Renal pelvis (tissue), 4 donors: ENCODE data around the gene SIAH1. TPM values are rescaled to one million over a fixed set of nuclear protein-coding genes. Genes with fewer than 3 reads are reported as not detected.
"Not testable (repeated sequence)": the region's sequence is repeated elsewhere in the genome, so short reads cannot be mapped to it uniquely, and the experiment has no call there.

Source experiments
- DNase-seq: peaks from one replicate; pipeline ENCODE4 v3.0.0-alpha.2; 2013
- polyA plus RNA-seq, 3 donors: library from polyadenylated mRNA; unstranded; fragments of 120-200 nt; gene quantifications; one replicate each; pipeline ENCODE4 v1.2.1, GENCODE V29; 2013; ENCODE audit not compliant: insufficient read length in 3 of 3

SIAH1 gene
- polyA plus RNA-seq, 3 donors = 48.0 to 48.8 (median 48.4) TPM

DNA sequence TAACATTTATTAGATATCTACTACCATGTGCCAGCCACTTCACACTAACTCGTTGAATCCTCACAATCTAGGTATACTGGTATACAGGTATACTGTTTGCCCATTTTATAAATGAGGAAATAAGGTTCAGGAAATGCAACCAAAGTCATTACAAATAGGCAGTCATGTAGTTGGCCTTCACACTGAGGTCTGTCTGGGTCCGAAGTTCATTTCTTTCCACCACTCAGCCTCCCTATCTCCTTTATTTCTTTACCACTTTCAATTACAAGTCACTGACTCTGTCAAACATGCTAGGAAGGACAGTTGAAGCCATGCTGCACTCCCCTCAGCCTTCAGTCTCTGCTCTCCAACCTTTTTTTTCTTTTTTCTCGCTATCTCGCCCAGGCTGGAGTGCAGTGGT, 20.7 kb upstream of the SIAH1 start:
- DNase-seq = no peak

DNA sequence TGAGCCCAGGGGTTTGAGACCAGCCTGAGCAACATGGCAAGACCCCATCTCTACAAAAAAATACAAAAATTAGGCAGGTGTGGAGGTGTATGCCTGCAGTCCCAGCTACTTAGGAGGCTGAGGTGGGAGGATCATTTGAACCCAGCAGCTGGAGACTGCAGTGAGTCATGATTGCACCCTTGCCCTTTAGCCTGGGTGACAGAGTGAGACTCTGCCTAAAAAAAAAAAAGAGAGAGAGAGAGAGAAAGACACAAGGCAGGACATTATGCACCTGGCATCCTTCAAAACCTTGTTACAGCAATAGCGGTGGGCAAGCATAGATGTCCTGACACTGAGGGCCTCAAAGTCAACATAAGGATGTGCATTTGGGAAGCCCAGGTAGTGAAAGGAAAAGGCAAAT, 19.9 kb upstream of the SIAH1 start:
- DNase-seq = no peak

DNA sequence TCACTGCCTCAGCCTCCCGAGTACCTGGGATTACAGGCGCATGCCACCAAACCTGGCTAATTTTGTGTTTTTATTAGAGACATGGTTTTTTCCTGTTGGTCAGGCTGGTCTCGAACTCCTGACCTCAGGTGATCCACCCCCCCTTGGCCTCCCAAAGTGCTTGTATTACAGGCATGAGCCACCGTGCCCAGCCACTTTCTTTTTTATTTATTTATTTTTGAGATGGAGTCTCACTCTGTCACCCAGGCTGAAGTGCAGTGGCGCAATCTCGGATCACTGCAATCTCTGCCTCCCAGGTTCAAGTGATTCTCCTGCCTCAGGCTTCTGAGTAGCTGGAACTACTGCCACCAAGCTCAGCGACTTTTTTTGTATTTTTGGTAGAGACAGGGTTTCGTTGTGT, 17.3 kb upstream of the SIAH1 start:
- DNase-seq = not testable (repeated sequence)

DNA sequence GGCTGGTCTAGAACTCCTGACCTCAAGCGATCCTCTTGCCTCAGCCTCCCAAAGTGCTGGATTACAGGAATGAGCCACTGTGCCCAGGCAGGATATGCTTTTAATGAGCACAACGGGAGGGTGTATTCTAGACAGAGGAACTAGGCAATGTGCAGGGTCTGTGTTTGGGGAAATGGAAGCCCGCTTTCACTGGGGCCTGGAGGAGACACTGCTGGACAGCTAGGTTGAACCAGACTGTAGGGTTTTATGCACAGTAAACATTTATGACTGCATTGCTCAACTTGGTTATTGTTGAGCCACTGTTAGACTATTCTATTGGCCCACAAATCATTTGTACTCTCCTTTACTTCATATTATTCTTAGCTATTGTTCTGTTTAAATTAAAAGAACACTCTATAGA, 10.2 kb upstream of the SIAH1 start:
- no peak for DNase-seq

DNA sequence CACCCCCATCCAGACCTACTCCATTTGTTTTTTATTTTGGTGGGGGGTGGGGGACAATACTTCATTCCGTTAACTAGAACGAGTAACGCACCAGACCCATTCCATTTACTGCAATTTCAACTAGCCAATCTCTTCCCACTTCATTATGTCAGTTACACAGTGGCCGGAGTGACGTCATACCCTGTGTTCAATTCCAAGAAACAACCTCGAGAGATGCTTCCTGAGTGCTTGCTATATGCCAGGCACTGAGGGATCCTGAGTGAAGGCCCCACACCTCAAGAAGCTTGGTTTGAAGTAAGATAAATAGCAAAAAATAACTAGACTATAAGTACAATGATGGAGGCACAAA, 9.1 kb upstream of the SIAH1 start:
- DNase-seq = no peak

DNA sequence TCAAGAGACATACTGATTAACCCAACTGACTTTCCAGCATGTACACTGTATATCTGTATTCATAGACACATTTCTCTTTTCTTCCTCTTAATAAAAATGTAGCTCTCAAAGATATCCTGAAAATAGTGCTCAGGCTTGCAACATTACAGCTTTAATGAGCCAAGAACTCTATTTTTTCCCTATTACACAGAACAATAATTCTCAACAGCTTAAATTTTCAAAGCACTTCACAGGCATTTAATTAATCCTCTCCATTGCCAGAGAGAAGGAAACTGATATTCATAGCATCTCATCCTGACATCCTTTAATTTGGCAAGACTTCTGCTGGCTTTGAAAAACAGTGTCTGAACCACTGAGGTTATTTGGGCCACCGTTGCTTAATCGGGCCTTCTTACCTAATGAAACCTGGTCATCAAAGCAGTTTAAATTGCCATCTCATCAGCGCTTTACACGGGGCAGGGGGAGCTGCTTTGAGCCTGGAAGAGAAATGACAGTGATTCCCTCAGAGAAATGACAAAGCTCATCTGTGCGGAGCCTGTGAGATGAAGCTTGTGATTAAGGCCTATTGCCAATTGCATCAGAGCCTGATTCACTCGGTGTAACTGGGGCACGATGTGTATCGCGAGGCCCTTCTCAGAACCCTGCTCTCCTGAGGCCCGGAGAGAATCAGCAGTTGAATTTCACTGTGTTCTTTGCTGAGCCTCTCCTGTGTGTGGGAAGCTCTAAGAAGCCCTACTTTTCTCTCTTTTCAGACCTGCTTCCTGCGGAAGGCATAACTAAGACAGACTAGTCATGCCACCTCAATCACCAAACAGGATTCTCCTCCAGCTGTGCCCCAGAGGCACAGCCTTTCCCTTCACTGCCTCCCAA, 8.5 kb upstream of the SIAH1 start:
- DNase-seq = no peak

DNA sequence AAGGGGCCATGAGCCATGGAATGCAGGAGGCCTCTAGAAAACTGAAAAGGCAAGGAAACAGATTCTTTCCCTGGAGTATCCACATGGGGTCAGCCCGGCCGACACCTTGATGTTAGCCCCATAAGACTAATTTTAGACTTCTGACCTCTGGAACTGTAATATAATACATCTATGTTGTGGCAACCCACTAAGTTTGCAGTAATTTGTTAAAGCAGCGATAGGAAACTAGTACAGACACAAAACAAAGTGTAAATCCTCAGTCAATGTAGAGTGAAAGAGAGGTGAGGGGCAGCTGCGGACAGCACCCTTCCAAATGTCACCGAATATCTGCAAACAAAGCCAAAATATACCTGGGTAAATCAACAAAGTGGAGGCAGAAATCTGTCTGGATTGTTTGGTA, 7.2 kb upstream of the SIAH1 start:
- DNase-seq = no peak

DNA sequence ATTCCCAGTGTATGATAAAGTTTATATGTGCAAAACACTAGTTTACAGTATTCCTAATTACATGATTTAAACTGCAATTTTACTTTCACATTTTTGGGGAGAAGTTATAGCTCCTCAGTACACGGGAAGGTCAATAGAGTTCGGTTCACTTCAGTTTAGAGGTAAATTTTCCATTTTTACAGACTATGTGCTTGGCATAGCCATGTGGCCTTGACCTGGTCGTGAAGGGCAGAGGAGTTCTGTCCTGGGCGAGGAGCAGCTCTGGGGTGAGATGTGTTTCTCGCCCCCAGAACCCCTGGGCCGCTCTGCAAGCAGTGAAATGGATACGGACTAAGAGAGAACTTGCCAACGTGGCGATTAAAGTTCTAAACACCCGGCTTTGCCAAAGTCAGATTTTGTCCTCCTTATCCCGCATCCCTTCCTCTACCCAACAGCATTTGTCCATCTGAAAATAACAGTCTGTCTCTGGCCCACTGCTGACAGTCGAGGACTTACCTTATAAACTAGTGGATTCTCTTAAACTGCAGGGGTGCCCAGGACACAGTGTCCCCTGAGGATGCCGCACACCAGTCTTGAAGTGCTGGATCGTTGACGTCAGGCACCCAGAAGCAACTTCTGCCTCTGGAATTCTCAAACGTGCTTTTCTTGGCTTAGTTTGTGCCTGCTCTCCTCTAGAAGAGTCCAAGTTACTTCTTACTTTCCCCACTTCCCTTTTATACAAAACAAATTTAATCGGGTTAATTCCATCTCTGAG, 1.5 kb upstream of the SIAH1 start:
- no peak for DNase-seq

DNA sequence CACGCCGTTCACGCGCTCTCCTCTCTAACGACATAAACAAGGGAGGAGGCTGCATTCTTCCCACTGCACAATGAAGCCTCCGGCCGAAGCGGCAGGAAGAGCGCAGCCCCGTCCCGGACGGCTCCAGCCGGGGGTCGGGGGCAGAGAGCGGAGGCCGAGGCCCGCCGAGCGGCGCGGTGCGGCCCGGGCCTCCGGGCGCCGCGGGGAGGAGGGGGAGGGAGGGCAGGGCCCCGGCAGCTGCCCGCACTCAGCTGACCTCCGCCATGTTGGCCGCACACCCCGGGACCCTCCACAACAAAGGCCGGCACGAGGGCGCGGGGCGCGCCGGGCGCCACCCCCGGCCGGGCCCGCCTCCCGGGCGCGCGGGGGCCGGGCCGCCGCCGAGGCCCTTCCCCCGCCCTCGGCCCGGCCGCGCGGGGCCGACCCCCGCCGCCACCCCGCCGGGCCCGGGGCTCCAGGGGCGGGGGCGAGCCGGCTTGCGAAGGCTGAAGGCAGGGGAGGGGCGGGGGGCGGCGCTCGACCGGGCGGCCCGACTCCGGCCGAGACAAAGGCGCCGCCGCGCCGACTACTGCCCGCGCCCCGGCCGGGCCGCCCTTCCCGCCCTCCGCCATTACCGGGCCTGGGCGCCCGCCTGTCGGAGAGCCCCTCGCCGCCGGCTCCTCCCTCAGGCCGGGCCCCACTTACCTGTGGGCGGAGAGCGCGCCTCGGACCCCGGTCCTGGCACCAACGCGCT, 527 bp downstream of the SIAH1 start:
- DNase-seq = peak; percentile 54

DNA sequence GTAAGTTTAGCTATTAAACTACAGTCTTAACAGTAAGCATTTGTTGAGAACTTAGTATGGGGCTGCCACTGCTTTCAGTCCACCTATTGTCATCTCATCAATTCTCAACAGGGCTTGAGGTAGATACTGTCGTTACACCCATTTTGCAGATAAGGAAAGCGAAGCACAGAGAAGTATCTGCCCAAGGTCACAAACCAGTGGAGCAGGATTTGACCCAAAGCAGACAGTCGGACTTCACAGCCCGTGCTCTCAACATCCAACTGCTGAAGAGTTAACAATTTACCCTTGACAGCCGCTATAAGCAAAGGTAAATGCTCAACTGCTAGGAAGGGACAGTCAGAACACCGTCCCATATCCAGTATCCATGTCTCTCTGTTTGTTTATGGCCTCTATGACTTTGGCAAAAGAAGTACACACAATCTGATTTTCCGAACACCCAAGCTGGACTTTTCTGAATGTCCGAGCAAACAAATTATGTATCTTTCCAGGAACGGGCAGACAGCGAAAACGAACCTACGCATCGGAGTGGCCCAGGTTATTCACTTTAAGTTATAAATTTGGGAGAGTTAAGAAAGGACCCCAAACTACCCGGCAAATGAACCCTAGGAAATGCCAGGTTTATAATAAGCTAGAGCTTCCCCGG, 1.2 kb downstream of the SIAH1 start:
- peak; percentile 47 for DNase-seq

DNA sequence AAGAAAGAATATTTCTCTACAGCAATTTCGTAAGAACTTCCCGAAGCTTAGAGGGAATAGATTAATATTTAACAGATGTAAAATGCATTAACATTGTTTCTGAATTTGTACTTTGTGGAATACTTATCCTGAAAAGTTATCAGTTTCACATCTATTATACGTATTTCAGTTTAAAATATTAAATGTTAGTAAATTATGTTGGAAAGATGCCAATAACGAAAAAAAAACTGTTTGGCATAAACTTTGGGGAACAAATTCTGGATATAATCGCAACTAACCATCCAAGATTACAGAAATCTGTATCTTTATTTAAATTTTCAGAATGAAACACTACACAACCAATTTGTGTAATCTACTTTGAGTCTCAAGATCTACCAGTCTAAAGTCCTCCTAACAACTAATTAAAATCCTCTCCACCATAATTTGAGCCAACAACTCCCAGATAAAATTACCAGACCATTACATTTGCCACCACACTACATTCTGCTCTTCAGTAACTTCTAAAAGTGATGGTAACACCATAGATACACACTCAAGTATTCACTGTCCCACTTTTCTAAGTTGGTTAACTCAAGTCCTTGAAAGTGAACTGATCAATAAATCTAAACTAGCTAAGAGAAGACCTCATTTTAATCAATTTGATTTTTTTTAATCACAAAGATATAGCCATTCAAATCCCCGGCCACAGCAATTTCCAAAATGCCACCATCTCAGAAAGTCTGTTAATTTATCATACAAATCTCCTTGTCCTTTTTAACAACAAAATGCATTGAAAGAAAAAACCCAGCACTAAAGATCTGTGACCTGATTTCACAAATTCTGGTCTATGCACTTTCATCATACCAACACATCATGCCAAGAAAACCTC, 2.0 kb downstream of the SIAH1 start:
- no peak for DNase-seq

DNA sequence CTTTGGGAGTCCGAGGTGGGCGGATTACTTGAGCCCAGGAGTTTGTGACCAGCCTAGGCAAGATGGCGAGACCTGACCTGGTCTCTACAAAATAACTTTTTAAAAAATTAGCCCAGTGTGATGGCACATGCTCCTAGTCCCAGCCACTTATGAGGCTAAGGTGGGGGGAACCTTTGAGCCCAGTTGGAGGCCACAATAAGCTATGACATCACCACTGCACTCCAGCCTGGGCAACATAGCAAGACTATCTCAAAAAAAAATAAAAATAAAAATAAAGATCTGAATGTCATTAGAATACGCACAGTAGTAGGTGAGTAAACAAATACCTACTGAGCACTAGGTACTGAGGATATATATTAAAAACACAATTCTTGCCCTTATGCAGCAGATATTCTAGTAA, 3.1 kb downstream of the SIAH1 start:
- no peak for DNase-seq

DNA sequence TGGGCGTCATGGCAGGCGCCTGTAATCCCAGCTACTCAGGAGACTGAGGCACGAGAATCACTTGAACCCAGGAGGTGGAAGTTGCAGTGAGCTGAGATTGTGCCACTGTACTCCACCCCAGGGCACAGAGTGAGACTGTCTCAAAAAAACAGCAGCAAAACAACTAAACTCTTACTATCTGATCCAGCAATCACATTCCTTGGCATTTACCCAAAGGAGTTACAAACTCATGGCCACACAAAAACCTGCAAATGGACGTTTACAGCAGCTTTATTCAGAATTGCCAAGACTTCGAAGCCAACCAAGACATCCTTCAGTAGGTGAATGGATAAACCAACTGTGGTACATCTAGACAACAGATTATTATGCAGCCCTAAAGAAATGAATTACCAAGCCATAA, 4.0 kb downstream of the SIAH1 start:
- DNase-seq = no peak

DNA sequence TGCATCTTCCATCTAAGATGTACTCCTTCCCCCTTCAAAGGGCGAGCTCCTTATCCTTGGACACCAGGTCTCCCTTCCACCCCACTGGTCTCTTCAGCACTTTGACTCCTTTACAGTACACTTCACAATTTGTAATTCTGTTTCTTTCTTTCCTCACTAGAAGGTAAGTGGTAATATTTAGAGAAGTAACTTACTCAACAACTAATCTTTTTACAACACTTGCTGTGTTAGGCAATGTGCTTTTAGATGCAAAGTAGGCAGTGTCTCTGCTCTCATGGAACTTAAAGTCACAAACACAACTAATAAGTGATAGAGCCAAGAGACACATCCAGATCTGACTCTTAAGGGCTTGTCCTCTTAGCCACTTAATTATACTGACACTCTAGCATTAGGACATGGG, 6.4 kb downstream of the SIAH1 start:
- no peak for DNase-seq

DNA sequence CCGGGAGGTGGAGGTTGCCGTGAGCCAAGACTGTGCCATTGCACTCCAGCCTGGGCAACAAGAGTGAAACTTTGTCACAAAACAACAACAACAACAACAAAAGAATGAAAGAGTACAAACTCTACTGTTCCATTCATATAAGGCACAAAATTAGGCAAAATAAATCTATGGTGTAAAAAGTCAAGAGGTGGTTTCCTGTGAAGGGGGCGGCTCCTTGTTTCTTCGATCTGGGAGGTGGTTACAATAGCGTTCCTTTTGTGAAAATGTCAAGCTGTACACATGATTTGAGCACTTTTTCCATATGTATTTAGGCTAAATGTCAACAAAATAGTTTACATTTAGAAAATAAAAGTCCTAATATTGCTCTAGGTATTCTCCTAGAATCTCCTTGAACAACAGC, 6.9 kb downstream of the SIAH1 start:
- no peak for DNase-seq

DNA sequence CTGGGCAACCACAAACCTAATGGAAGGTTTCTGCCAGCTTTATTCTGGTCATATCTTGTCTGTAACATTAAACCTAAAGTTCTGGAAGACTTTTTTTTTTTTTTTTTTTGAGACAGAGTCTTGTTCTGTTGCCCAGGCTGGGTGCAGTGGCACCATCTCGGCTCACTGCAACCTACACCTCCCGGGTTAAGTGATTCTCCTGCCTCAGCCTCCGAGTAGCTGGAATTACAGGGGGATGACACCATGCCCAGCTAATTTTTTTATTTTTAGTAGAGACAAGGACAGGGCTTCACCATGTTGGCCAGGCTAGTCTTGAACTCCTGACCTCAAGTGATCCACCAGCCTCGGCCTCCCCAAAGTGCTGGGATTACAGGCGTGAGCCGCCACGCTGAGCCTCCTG, 7.9 kb downstream of the SIAH1 start:
- not testable (repeated sequence) for DNase-seq

DNA sequence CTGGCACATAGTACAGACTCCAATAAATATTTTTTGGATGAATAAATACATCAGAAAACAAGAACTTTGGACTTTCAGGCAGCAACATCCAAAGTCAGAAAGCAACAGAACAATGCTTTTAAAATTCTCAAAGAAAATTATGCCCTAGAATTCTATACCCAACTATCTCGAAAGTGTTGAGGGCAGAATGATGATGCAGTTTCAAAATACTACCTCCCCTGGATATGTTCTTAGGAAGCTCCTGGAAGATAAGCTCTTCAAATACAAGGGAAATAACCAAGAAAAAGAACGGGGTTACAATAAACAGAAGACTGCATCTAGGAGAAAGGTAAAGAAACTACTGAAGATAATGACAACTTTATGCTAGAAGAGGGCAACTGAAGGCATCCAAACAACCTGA, 11.0 kb downstream of the SIAH1 start:
- no peak for DNase-seq

DNA sequence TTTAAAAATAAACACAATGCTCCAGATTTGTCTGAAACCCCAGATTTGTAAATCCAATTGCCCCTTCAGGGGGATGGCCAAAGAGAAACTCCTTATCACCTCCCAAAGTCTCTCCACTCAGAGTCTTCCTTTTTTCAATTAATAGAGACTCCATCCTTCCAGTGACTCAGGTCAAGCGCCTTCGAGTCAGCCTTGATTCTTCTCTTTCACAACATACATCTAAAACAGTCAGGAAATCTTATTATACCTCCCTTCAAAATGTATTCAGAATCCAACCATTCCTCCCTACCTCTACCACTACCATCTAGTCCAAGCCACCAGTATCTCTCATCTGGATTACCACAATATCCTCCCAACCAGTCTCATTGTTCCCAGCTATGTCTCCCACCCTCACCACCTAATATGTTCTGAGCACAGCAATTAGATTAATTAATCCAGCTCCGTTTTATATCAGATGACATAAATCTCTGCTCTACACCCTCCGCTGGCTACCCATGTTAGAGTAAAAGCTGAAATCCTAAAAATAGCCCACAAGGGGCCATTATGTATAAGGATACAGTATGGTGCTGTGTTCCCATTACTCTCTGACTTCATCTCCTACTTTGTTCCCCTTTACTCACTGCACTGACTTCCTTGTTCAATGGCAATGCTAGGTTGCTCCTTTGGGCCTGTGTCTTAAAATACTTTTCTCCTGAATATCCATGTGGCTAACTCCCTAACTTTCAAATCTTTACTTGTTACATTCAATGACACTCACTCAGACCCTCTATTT, 11.8 kb downstream of the SIAH1 start:
- no peak for DNase-seq

DNA sequence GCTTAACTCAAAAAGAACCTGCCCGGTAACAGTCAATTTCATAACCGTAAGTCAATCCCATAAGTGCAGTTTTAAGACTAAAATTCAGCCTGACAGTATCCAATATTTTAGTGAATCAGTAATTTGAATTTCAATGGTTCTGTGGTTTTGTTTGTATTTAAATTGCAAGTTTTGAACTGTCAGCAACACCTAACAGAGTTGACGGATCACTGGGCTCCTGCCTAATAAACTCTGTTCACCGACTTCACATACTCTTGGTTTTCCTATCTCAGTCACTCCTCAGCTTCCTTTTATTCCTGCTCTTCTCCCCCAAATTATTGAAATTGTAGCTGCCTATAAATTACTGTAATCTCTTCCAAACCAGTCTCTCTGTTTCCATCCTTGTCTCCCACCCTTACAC, 12.5 kb downstream of the SIAH1 start:
- no peak for DNase-seq

DNA sequence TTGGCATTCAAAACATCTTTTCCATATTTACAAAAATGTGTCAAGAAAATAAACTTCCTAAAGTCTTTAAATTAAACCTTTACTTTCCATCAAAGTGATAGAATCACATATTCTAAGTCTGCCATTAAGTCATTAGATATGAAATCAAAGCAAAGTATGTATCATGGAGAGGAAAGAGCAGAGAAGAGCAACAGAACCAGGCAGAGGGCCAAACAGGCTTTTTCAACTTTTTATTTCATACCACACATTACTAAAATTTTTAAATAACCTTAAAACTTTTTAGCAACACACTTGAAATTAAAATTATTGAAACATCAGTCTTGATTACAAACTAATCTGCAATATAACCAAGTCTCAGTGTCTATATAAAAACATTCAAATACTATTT, 13.8 kb downstream of the SIAH1 start:
- DNase-seq = no peak
